HG02852 (cell line): ENCODE measurements around the gene PTPN7.

ENCODE experiments used
- ATAC-seq: cut with Tn5 transposase; IDR thresholded peaks from one replicate; pipeline ENCODE4 v1.9.1; 2021; ENCODE audit warnings: mild to moderate bottlenecking, moderate library complexity; ENCODE audit not compliant: unreplicated experiment

The PTPN7 gene

GRCh38 chr1:202110977-202111376 lies 49.4 kb downstream of the PTPN7 start:
- ATAC-seq, result no peak

GRCh38 chr1:202107801-202108731 lies 52.3 kb downstream of the PTPN7 start:
- no peak for ATAC-seq

GRCh38 chr1:202107321-202107761 lies 53.1 kb downstream of the PTPN7 start:
- no peak for ATAC-seq

GRCh38 chr1:202106340-202107254 lies 53.8 kb downstream of the PTPN7 start:
- no peak for ATAC-seq

- ATAC-seq, result no peak
These were observed 54.6 kb downstream of the PTPN7 start for GRCh38 chr1:202105571-202106339.

GRCh38 chr1:202104073-202104472 lies 56.3 kb downstream of the PTPN7 start:
- no peak for ATAC-seq

- ATAC-seq, result no peak
These were observed 59.2 kb downstream of the PTPN7 start for GRCh38 chr1:202101184-202101583.
